ENCODE measurements around the gene KIF25.

- TF ChIP-seq, protein P1, sequence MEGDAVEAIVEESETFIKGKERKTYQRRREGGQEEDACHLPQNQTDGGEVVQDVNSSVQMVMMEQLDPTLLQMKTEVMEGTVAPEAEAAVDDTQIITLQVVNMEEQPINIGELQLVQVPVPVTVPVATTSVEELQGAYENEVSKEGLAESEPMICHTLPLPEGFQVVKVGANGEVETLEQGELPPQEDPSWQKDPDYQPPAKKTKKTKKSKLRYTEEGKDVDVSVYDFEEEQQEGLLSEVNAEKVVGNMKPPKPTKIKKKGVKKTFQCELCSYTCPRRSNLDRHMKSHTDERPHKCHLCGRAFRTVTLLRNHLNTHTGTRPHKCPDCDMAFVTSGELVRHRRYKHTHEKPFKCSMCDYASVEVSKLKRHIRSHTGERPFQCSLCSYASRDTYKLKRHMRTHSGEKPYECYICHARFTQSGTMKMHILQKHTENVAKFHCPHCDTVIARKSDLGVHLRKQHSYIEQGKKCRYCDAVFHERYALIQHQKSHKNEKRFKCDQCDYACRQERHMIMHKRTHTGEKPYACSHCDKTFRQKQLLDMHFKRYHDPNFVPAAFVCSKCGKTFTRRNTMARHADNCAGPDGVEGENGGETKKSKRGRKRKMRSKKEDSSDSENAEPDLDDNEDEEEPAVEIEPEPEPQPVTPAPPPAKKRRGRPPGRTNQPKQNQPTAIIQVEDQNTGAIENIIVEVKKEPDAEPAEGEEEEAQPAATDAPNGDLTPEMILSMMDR (IDR thresholded peaks at IDR 0.05): no peak
- TF ChIP-seq POLR2A (IDR thresholded peaks at IDR 0.05): no peak
- no peak for TF ChIP-seq EP300 (IDR thresholded peaks at IDR 0.05)
Observed at GRCh38 chr6:168063431-168063830, 66.0 kb downstream of the KIF25 start.

Measured in ovary (tissue), 3 donors.